Gastroesophageal sphincter (tissue), 3 donors: ENCODE results near the gene SYTL3.
"Not testable (repeated sequence)": the region's sequence is repeated elsewhere in the genome, so short reads cannot be mapped to it uniquely, and the experiment has no call there.

ENCODE experiments used
- CTCF ChIP-seq, 4 experiments: fragments of 200-600 bp in 2 of 4; fragments of 450-650 bp in 2 of 4; sonication (generic) in 1 of 4; IDR thresholded peaks; one replicate each; pipeline ENCODE4 v1.5.1; 2017 to 2019; ENCODE audit warnings: antibody characterized with exemption in 4 of 4, mild to moderate bottlenecking in 2 of 4, moderate library complexity in 2 of 4
- EP300 ChIP-seq: sonication (generic); formaldehyde crosslinking; IDR thresholded peaks from one replicate; pipeline ENCODE4 v1.6.1; 2017; ENCODE audit warnings: antibody characterized with exemption, mild to moderate bottlenecking
- POLR2A ChIP-seq, 2 donors: fragments of 450-650 bp; IDR thresholded peaks; one replicate each; pipeline ENCODE4 v1.6.1; 2017; ENCODE audit warnings: antibody characterized with exemption in 2 of 2, mild to moderate bottlenecking in 2 of 2, moderate library complexity in 1 of 2
- POLR2AphosphoS5 ChIP-seq: sonication (generic); formaldehyde crosslinking; IDR thresholded peaks from one replicate; pipeline ENCODE4 v1.6.1; 2017; ENCODE audit warnings: antibody characterized with exemption

- TF ChIP-seq CTCF (IDR thresholded peaks at IDR 0.05); POLR2AphosphoS5; EP300; POLR2A (IDR thresholded peaks at IDR 0.05): not testable (repeated sequence)
Observed at GRCh38 chr6:158677094-158677493, 27.2 kb downstream of the SYTL3 start.
